Measurements from ENCODE around the gene PINK1.

GRCh38 chr1:20611652-20612051 is 21.6 kb upstream of the PINK1 start:
- TF ChIP-seq GATA2 (IDR thresholded peaks at IDR 0.05; ENCODE audit: low read depth, low read length) (no peak), GATA3 (IDR thresholded peaks at IDR 0.05; ENCODE audit: low read depth, low read length) (no peak)

Data from SH-SY5Y (cell line).